CD4-positive, alpha-beta memory T cell (primary cell): ENCODE measurements around the gene ASIC5. TPM values are rescaled to one million over a fixed set of nuclear protein-coding genes. Genes with fewer than 3 reads are reported as not detected.
"Not testable (repeated sequence)": the region's sequence is repeated elsewhere in the genome, so short reads cannot be mapped to it uniquely, and the experiment has no call there.

Experiments
- CTCF ChIA-PET: fragments of 350-600 bp; sonication (Branson Sonifier 250); formaldehyde crosslinking; loops from one replicate; lab custom pipeline; 2021; ENCODE audit warnings: inconsistent platforms; ENCODE audit not compliant: partially characterized antibody; lab: Charles Lee
- POLR2A ChIA-PET: fragments of 350-600 bp; sonication (Branson Sonifier 250); formaldehyde crosslinking; loops from one replicate; lab custom pipeline; 2021; ENCODE audit not compliant: partially characterized antibody; lab: Charles Lee
- DNase-seq, 5 donors: peaks; one replicate each; pipeline versions ENCODE4 v3.0.0 to v3.0.0-alpha.2; 2020 to 2022; ENCODE audit warnings: mixed read lengths in 1 of 5
- H3K27ac ChIP-seq: one replicate; pipeline ENCODE4 v1.7.0; 2013; ENCODE audit warnings: low read depth, low read length
- H3K27me3 ChIP-seq: 2 replicates; pipeline ENCODE4 v1.7.0; 2013; ENCODE audit warnings: mild to moderate bottlenecking, low read length, moderate library complexity; ENCODE audit not compliant: insufficient read depth
- H3K36me3 ChIP-seq: 2 replicates; pipeline ENCODE4 v1.7.0; 2013; ENCODE audit warnings: mild to moderate bottlenecking, low read length, moderate library complexity; ENCODE audit not compliant: insufficient read depth
- H3K4me1 ChIP-seq: 2 replicates; pipeline ENCODE4 v1.7.0; 2013; ENCODE audit warnings: mild to moderate bottlenecking, low read length, moderate library complexity; ENCODE audit not compliant: insufficient read depth
- H3K4me3 ChIP-seq, 2 donors: one replicate each; pipeline ENCODE4 v1.7.0; 2013; ENCODE audit warnings: low read length in 2 of 2, mild to moderate bottlenecking in 1 of 2
- H3K9me3 ChIP-seq, 2 donors: one replicate each; pipeline ENCODE4 v1.7.0; 2013; ENCODE audit warnings: low read length in 2 of 2, control low read depth in 1 of 2; ENCODE audit not compliant: control insufficient read depth in 1 of 2
- H3K27ac Mint-ChIP-seq, 7 donors: one replicate each; pipeline ENCODE4 v1.8.0; 2020 to 2021; ENCODE audit warnings: mixed read lengths in 7 of 7, mild to moderate bottlenecking in 6 of 7, inconsistent platforms in 3 of 7, moderate library complexity in 3 of 7
- H3K27me3 Mint-ChIP-seq, 2 donors: one replicate each; pipeline ENCODE4 v1.8.0; 2020 to 2021; ENCODE audit warnings: mixed read lengths in 2 of 2
- H3K36me3 Mint-ChIP-seq, 2 donors: one replicate each; pipeline ENCODE4 v1.8.0; 2020 to 2021; ENCODE audit warnings: mixed read lengths in 2 of 2, inconsistent platforms in 1 of 2, mild to moderate bottlenecking in 1 of 2
- H3K4me1 Mint-ChIP-seq, 4 donors: one replicate each; pipeline ENCODE4 v1.8.0; 2020 to 2021; ENCODE audit warnings: mixed read lengths in 4 of 4, mild to moderate bottlenecking in 1 of 4
- H3K4me3 Mint-ChIP-seq, 8 donors: one replicate each; pipeline ENCODE4 v1.8.0; 2020 to 2021; ENCODE audit warnings: mixed read lengths in 8 of 8, mild to moderate bottlenecking in 7 of 8, moderate library complexity in 6 of 8, inconsistent platforms in 3 of 8
- H3K9me3 Mint-ChIP-seq, 8 donors: one replicate each; pipeline ENCODE4 v1.8.0; 2020 to 2021; ENCODE audit warnings: mixed read lengths in 8 of 8, mild to moderate bottlenecking in 5 of 8, inconsistent platforms in 3 of 8, moderate library complexity in 1 of 8
- intact Hi-C: fragments of 100-400 bp; cut with micrococcal nuclease; formaldehyde crosslinking; loops from one replicate; pipeline ENCODE4 v1.15.1; 2023
- polyA plus RNA-seq, 2 donors: library from polyadenylated mRNA; unstranded; fragments of 300-500 nt; fragmentation: Illumina TruSeq; gene quantifications; one replicate each; pipeline ENCODE4 v1.2.3, GENCODE V29; 2021
- total RNA-seq, 2 experiments: library from RNA; stranded (reverse); gene quantifications; one replicate each; pipeline ENCODE4 v1.2.3, GENCODE V29; 2021

The ASIC5 gene
- total and polyA plus RNA-seq, 4 experiments from 2014 or later: not detected

DNA sequence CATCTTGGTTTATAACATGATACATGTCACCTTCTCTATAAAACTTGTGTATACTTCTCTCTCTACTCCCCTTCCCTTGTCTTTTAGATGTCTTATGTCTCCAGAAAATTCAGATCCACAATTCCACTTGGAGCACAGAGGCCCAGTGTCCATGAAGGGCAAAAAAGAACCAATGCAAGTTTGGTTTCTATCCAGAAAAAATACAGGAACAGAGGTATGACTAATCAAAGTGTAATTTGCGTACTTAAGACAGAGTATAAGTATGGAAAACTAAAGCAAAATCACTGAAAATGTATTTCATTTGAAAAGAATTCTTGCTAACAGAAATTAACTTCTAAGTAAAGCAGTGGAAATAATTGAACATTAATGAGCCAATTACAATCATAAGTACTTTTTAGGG, 61.1 kb downstream of the ASIC5 start:
- no peaks in the 10 kb centered on the region for H3K27me3 ChIP-seq
- no peaks in the 10 kb centered on the region for H3K9me3 ChIP-seq
- H3K4me3 Mint-ChIP-seq: no peak overlapping the region
- peaks cover 0 to 3% of the 10 kb centered on the region in 2 donors for H3K27me3 Mint-ChIP-seq
- H3K4me3 ChIP-seq: no peak overlapping the region
- H3K36me3 Mint-ChIP-seq: no peaks in the 10 kb centered on the region
- H3K9me3 Mint-ChIP-seq: peaks cover 0 to 2% (median 0%) of the 10 kb centered on the region in 8 donors
- ChIA-PET POLR2A (no interaction called here), CTCF (no interaction called here)
- intact Hi-C loops: no loop called here
- H3K27ac ChIP-seq: no peak overlapping the region
- H3K36me3 ChIP-seq: no peaks in the 10 kb centered on the region
- H3K4me1 Mint-ChIP-seq: no peaks in the 10 kb centered on the region
- H3K4me1 ChIP-seq: no peaks in the 10 kb centered on the region
- no peak overlapping the region for H3K27ac Mint-ChIP-seq
- no peak for DNase-seq

DNA sequence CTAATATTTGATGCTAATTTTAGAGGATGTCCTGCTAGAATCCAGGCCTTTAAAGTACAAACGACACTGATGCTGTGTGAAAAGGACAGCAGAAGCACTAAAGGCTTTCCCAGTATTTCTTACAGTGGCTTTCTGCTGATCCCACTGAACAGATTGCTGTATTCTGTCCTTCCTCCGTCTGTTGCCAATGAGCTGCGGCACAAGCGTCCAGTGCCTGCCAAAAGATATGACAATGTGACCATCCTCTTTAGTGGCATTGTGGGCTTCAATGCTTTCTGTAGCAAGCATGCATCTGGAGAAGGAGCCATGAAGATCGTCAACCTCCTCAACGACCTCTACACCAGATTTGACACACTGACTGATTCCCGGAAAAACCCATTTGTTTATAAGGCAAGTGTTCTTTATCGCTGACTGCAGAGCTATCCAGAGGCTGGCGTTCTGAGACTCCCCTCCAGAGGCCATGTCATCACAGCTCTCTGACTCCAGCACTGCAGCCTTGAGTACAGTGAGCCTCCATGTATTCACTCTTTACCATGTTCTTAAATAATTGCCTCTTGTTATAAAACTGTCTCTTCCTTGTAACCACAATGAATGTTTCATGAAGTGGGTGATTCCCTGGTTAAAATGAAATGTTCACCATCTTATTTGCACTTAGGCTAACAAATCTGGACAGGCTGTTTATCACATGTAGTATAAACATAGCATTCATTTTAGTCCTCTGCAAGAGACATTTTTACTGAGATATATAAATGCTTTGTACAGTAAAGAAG, 63.7 kb downstream of the ASIC5 start:
- intact Hi-C loops: no loop called here

DNA sequence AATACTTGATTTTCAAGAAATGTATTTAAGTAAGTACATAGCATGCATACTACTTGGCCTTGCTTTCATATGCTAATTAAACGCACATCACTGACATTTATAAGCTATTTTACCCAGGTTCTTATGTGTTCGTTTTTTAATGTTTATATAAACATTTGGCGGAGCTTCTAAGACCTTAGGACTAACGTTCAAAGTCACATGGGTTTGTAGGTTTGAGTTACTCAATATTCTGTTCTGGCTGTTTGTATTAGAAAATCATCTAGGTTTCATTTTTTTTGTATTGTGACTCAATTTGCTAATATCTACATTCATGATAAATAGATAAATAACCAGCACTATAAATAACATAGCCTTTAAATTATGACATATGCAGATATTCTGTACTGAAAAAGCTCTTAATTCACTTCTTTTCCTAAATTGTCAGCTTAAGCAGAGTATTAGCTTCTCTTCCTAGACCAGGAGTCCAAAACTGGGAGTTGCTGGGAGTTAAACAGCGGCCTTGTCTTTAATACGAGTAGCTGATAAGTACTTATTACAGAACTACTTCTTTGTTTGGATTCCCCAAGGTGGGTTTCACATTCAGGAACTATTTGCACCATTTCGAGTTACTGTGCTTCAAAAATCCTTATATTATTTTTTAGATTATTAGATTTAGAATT, 65.3 kb downstream of the ASIC5 start:
- no peaks in the 10 kb centered on the region for H3K4me1 Mint-ChIP-seq
- intact Hi-C loops: no loop called here
- H3K27me3 ChIP-seq: no peaks in the 10 kb centered on the region
- POLR2A ChIA-PET: no interaction called here
- H3K36me3 ChIP-seq: no peaks in the 10 kb centered on the region
- H3K27ac Mint-ChIP-seq: no peak overlapping the region
- H3K36me3 Mint-ChIP-seq: no peaks in the 10 kb centered on the region
- no peaks in the 10 kb centered on the region for H3K4me1 ChIP-seq
- H3K4me3 Mint-ChIP-seq: no peak overlapping the region
- CTCF ChIA-PET: interaction anchor here (1.3 kb wide), 1 partner anchor 10 kb away, joined by 3 read pairs; no protein-coding TSS in a partner anchor
- no peak overlapping the region for H3K4me3 ChIP-seq
- H3K27ac ChIP-seq: no peak overlapping the region
- H3K27me3 Mint-ChIP-seq: peaks cover 2 to 4% of the 10 kb centered on the region in 2 donors
- H3K9me3 ChIP-seq: no peaks in the 10 kb centered on the region
- DNase-seq: no peak
- H3K9me3 Mint-ChIP-seq: peaks cover 0 to 2% (median 0%) of the 10 kb centered on the region in 8 donors

More for the DNA sequence above, 63.7 kb downstream of the ASIC5 start:
- ChIA-PET POLR2A (no interaction called here), CTCF (no interaction called here)
- DNase-seq: no peak
- H3K4me1 ChIP-seq: no peaks in the 10 kb centered on the region
- no peaks in the 10 kb centered on the region for H3K4me1 Mint-ChIP-seq
- peaks cover 0 to 2% of the 10 kb centered on the region in 2 donors for H3K27me3 Mint-ChIP-seq
- no peak overlapping the region for H3K4me3 Mint-ChIP-seq
- H3K27ac Mint-ChIP-seq: no peak overlapping the region
- no peaks in the 10 kb centered on the region for H3K27me3 ChIP-seq
- H3K36me3 ChIP-seq: no peaks in the 10 kb centered on the region
- no peak overlapping the region for H3K27ac ChIP-seq
- no peaks in the 10 kb centered on the region for H3K36me3 Mint-ChIP-seq
- peaks cover 0 to 2% (median 0%) of the 10 kb centered on the region in 8 donors for H3K9me3 Mint-ChIP-seq
- no peaks in the 10 kb centered on the region for H3K9me3 ChIP-seq
- H3K4me3 ChIP-seq: no peak overlapping the region

DNA sequence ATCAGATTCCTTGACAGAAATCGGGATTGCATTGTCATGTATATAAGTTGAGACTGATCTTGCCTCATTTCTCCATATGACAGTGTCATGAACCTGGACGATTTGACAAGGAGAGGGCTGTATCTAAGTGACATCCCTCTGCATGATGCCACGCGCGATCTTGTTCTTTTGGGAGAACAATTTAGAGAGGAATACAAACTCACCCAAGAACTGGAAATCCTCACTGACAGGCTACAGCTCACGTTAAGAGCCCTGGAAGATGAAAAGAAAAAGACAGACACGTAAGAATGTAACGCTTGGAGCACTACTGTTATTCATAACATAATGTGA, 66.3 kb downstream of the ASIC5 start:
- H3K36me3 Mint-ChIP-seq: no peaks in the 10 kb centered on the region
- H3K27ac Mint-ChIP-seq: no peak overlapping the region
- Histone ChIP-seq H3K4me3 (no peak overlapping the region), H3K27ac (no peak overlapping the region), H3K9me3 (no peaks in the 10 kb centered on the region), H3K4me1 (no peaks in the 10 kb centered on the region), H3K27me3 (no peaks in the 10 kb centered on the region), H3K36me3 (no peaks in the 10 kb centered on the region)
- no peaks in the 10 kb centered on the region for H3K4me1 Mint-ChIP-seq
- intact Hi-C loops: no loop called here
- peaks cover 0 to 2% (median 0%) of the 10 kb centered on the region in 8 donors for H3K9me3 Mint-ChIP-seq
- no peak overlapping the region for H3K4me3 Mint-ChIP-seq
- DNase-seq: no peak
- ChIA-PET CTCF (no interaction called here), POLR2A (no interaction called here)
- peaks cover 0 to 5% of the 10 kb centered on the region in 2 donors for H3K27me3 Mint-ChIP-seq

DNA sequence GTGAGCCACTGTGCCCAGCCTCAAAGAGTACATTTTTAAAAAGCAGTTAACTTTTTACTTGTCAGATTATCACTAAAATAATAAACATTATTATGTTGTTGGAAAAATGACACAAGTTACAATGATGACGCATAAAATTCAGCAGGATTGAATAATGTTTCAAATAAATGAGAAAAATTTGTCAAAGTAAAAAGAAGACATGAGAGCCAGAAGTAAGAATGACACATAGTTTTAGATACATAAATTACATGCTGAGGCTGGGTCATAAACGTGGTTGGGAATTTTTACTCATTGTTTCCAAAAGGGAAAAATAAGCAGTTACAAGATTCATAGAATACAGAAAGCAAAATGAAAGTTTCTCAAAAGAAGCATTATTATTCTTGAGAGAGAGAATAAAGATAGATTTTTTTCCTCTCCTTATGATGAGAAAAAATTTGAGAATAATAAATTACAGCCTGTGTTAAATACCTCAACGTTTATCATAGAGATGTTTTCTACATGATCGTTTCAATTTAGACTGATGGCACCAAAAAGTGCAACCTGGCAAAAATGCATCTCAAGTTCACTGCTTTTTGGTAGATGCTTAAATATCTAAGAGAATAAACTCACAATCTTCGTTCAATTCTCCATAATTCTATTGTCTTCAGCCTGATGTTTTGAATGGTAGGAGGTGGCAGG, 66.8 kb downstream of the ASIC5 start:
- Mint-ChIP-seq H3K27me3 (peaks cover 0 to 5% of the 10 kb centered on the region in 2 donors), H3K27ac (no peak overlapping the region), H3K36me3 (no peaks in the 10 kb centered on the region), H3K4me3 (no peak overlapping the region), H3K9me3 (peaks cover 0 to 2% (median 0%) of the 10 kb centered on the region in 8 donors), H3K4me1 (no peaks in the 10 kb centered on the region)
- no peaks in the 10 kb centered on the region for H3K36me3 ChIP-seq
- ChIA-PET POLR2A (no interaction called here), CTCF (no interaction called here)
- intact Hi-C loops: no loop called here
- no peak overlapping the region for H3K27ac ChIP-seq
- H3K27me3 ChIP-seq: no peaks in the 10 kb centered on the region
- no peaks in the 10 kb centered on the region for H3K9me3 ChIP-seq
- no peaks in the 10 kb centered on the region for H3K4me1 ChIP-seq
- no peak for DNase-seq
- H3K4me3 ChIP-seq: no peak overlapping the region

DNA sequence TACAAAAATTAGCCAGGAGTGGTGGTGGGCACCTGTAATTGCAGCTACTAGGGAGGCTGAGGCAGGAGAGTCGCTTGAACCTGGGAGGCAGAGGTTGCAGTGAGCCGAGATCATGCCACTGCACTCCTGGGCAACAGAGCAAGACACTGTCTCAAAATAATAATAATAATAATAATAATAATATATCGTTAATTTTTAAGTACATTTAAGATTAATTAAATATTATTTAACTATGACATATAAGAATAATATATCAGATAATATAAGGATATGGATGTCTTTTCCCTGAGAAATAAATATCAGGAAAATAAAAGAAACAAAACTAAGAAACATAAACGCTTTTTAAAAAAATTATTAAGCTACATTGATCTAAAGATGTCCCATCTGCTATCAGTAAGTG, 68.5 kb downstream of the ASIC5 start:
- H3K9me3 Mint-ChIP-seq, H3K27me3 Mint-ChIP-seq, H3K4me1 ChIP-seq, H3K4me3 ChIP-seq, H3K36me3 ChIP-seq, POLR2A ChIA-PET, DNase-seq, H3K36me3 Mint-ChIP-seq, H3K27ac ChIP-seq, H3K27me3 ChIP-seq, H3K4me1 Mint-ChIP-seq, H3K27ac Mint-ChIP-seq, H3K9me3 ChIP-seq, H3K4me3 Mint-ChIP-seq, CTCF ChIA-PET, intact Hi-C loops: not testable (repeated sequence)

DNA sequence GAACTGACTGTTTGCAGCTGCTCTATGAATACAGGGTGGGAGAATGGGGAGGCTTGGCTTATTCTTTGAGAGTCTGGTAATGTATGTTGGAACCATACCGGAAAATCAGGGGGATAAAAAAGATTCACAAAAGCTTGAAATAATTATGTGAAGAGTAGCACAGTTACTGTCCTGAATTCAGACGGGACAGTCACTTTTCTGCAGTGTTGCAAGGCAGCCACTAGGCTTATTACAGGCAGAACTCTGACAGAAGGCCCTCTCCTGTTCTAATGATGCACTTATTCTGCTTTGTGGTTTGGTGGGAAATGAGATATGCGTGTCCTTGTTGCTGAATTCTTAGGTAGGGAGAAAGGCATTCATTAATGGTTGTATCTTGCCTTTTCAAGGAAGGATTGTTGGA, 70.1 kb downstream of the ASIC5 start:
- no peaks in the 10 kb centered on the region for H3K27me3 ChIP-seq
- intact Hi-C loops: no loop called here
- no peak overlapping the region for H3K27ac ChIP-seq
- H3K27ac Mint-ChIP-seq: no peak overlapping the region
- no peaks in the 10 kb centered on the region for H3K36me3 ChIP-seq
- H3K4me1 ChIP-seq: no peaks in the 10 kb centered on the region
- POLR2A ChIA-PET: no interaction called here
- no peaks in the 10 kb centered on the region for H3K9me3 ChIP-seq
- no peak overlapping the region for H3K4me3 ChIP-seq
- no peaks in the 10 kb centered on the region for H3K36me3 Mint-ChIP-seq
- no peak overlapping the region for H3K4me3 Mint-ChIP-seq
- no peaks in the 10 kb centered on the region for H3K4me1 Mint-ChIP-seq
- H3K27me3 Mint-ChIP-seq: peaks cover 0 to 5% of the 10 kb centered on the region in 2 donors
- no peaks in the 10 kb centered on the region for H3K9me3 Mint-ChIP-seq
- no peak for DNase-seq
- CTCF ChIA-PET: no interaction called here
